ENCODE results near the gene ZNF385C. TPM values are rescaled to one million over a fixed set of nuclear protein-coding genes. Genes with fewer than 3 reads are reported as not detected.
A peak's percentile ranks its signal among the peaks of the same experiment; 100 is the strongest.
"Not testable (repeated sequence)": the region's sequence is repeated elsewhere in the genome, so short reads cannot be mapped to it uniquely, and the experiment has no call there.

ZNF385C gene
- total RNA-seq: 10 to 100 TPM; 17.9 to 26.6 TPM
- polyA plus RNA-seq (ENCODE audit: insufficient read depth, low read depth, low replicate concordance): 21.4 TPM
- long read RNA-seq, donor 1, partial matches to known transcripts: 6 of 7 reads
- long read RNA-seq, donor 1, other reads (novel, unspliced or antisense): 0 of 7 reads
- long read RNA-seq, donor 2, partial matches to known transcripts: 0 of 1 reads
- long read RNA-seq, donor 2, other reads (novel, unspliced or antisense): 0 of 1 reads

DNA sequence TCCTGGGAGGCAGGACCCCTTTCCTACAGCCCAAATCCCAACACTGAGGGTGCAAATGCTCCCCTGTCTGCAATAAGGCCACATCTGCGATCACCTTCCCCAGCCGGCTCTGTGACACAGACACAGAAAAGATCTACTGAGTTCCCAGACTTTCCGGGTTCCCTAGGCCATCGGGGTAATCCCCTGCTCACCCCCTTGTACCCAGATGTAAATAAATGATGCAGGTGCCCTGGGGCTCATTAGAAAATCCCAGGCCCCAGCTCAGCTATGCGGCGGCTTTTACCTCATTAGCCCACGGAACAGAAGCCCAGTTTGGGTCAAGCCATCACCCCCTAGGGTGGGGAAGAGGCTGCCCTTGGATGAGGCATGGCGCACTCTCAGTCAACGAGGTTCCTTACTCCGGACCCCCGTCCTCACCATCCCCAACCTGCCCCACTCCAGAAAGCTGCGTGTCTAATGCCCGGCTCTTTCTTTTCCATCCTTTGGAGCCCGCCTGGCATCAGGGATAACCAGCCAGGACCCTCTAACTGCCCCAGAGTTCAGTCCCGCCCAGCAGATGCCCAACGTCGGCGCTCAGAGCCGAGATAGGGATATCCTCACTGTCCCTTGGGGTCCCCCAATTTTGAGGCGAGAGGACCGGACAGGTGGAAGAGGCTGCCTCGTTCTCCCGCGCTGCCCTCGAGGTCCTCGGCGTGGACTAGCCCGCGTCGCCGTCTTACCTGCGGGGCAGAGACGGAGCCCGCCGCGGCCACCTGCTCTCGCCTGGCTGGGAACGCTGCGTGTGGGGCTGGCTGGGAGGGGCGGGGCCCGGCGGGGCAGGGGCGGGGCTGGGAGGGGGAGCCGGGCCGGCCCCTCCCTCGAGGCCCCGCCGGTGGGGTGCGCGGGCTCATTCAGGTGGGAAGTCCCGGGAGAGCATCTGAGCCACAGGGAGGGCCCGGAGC is at the start of gene ZNF385C:
Gene ZNF385C (minus strand): TSS at position 783 of the 941 bp plus-strand sequence. CDS start 35,417 bp downstream, outside the sequence.
- H3K27ac ChIP-seq: peak within 1 kb of the TSS in 1 of 2 donors; percentile 14
- no peak for DNase-seq
- 39 to 48% methylated on average over 22 to 37 of the region's 52 CpGs for WGBS, 2 donors
- no peaks in the 10 kb centered on the region for H3K9me3 ChIP-seq
- H3K4me3 ChIP-seq: peak within 1 kb of the TSS; percentile 39 to 44
- H3K4me1 ChIP-seq: peaks cover 26% of the 10 kb centered on the region
- H3K27me3 ChIP-seq: no peaks in the 10 kb centered on the region
- no peaks in the 10 kb centered on the region for H3K36me3 ChIP-seq (ENCODE audit: low read depth, missing control alignments)
- TF ChIP-seq POLR2A (IDR thresholded peaks at IDR 0.05) (no peak), CTCF (IDR thresholded peaks at IDR 0.05) (no peak)
- intact Hi-C loops (cut with DNase I; ENCODE audit: low total_unique reads): no loop called here

DNA sequence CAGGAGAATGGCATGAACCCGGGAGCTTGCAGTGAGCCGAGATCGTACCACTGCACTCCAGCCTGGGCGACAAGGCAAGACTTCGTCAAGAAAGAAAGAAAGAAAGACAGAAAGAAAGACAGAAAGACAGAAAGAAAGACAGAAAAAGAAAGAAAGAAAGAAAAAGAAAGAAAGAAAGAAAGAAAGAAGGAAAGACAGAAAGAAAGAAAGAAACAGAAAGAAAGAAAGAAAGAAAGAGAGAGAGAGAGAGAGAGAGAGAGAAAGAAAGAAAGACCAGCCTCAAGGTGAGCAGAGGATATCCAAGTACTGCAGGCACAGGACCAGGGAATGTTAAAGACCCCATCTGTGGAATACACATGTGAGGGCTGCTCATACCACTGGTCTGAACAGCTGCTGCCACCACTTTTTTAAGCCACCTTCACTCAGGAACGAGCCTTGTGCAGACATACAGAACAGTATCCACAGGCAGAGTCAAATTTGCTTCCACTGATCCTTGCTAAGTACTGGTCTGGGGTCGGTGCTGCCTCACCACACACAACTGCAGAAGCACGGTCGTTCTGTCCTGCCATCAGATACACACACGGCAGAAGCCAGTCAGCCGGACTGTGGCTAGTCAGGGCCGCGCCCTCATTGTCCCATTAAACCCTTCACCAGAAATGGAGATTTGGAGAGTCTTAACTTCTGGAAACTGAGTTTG is 48.8 kb upstream of the ZNF385C start:
- no peak overlapping the region for H3K4me3 ChIP-seq
- 82 to 87% methylated on average over 7 to 13 of the region's 13 CpGs for WGBS, 2 donors
- intact Hi-C loops (cut with DNase I; ENCODE audit: low total_unique reads): no loop called here
- peaks cover 6% of the 10 kb centered on the region for H3K4me1 ChIP-seq
- no peaks in the 10 kb centered on the region for H3K36me3 ChIP-seq (ENCODE audit: low read depth, missing control alignments)
- no peak for TF ChIP-seq CTCF (IDR thresholded peaks at IDR 0.05)
- no peak for TF ChIP-seq POLR2A (IDR thresholded peaks at IDR 0.05)
- no peak overlapping the region for H3K27ac ChIP-seq
- no peaks in the 10 kb centered on the region for H3K9me3 ChIP-seq
- DNase-seq: no peak
- no peaks in the 10 kb centered on the region for H3K27me3 ChIP-seq

- H3K27ac ChIP-seq; H3K27me3 ChIP-seq; H3K4me3 ChIP-seq; intact Hi-C loops (cut with DNase I; ENCODE audit: low total_unique reads); H3K36me3 ChIP-seq (ENCODE audit: low read depth, missing control alignments); DNase-seq; H3K9me3 ChIP-seq: not testable (repeated sequence)
- WGBS, 2 donors: 60 to 71% methylated on average over 4 of the region's 4 CpGs
- H3K4me1 ChIP-seq: peaks cover 12% of the 10 kb centered on the region
These were observed 44.9 kb upstream of the ZNF385C start for GRCh38 chr17:42143138-42143537.

DNA sequence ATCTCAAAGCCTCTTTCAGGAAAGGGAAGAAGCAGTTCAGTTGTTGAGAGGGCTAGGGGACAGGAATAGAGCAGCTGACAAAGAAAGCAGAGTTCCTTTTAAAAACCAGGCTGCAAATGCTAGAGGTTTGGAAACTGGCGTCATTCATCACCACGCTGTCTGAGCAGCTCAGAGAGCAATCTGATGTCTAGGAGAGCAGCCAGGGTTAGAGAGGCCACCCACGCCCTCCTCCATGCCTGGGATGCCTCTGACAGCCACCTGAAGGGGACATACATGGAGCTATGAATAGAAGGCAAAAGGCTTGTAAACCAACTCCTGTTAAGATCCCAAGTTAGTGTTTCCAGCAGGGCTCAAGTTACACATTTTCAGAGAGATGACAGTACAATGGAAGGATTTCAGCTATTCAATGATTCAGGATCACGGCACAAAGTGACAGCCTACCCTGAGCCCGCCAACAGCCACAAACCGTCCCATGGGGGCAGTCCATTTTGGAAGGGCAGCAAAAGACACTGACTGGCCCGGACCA is 44.2 kb upstream of the ZNF385C start:
- Histone ChIP-seq H3K36me3 (ENCODE audit: low read depth, missing control alignments) (no peaks in the 10 kb centered on the region), H3K4me3 (no peak overlapping the region), H3K27ac (no peak overlapping the region), H3K9me3 (no peaks in the 10 kb centered on the region), H3K27me3 (no peaks in the 10 kb centered on the region), H3K4me1 (peaks cover 16% of the 10 kb centered on the region)
- 76 to 82% methylated on average over 7 of the region's 7 CpGs for WGBS, 2 donors
- intact Hi-C loops (cut with DNase I; ENCODE audit: low total_unique reads): no loop called here
- TF ChIP-seq POLR2A (IDR thresholded peaks at IDR 0.05): no peak
- TF ChIP-seq CTCF (IDR thresholded peaks at IDR 0.05): no peak
- no peak for DNase-seq

GRCh38 chr17:42141382-42141781 is 43.1 kb upstream of the ZNF385C start:
- no peaks in the 10 kb centered on the region for H3K36me3 ChIP-seq (ENCODE audit: low read depth, missing control alignments)
- no peaks in the 10 kb centered on the region for H3K27me3 ChIP-seq
- no peaks in the 10 kb centered on the region for H3K9me3 ChIP-seq
- no peak for DNase-seq
- H3K27ac ChIP-seq: no peak overlapping the region
- H3K4me1 ChIP-seq: peaks cover 21% of the 10 kb centered on the region
- TF ChIP-seq POLR2A (IDR thresholded peaks at IDR 0.05) (no peak), CTCF (IDR thresholded peaks at IDR 0.05) (no peak)
- no peak overlapping the region for H3K4me3 ChIP-seq
- 75 to 85% methylated on average over 8 of the region's 8 CpGs for WGBS, 2 donors
- intact Hi-C loops (cut with DNase I; ENCODE audit: low total_unique reads): no loop called here

DNA sequence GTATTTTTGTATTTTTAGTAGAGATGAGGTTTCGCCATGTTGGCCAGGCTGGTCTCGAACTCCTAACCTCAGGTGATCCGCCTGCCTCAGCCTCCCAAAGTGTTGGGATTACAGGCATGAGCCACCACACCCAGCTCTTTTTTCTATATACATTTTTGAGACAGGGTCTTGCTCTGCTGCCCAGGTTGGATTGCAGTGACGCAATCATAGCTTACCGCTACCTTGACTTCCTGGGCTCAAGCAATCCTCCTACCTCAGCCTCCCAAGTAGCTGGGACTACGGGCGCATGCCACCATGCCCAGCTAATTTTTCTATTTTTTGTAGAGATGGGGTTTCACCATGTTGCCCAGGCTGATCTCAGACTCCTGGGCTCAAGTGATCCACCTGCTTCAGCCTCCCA is 42.4 kb upstream of the ZNF385C start:
- H3K27me3 ChIP-seq; H3K27ac ChIP-seq; H3K36me3 ChIP-seq (ENCODE audit: low read depth, missing control alignments); DNase-seq; H3K4me3 ChIP-seq; intact Hi-C loops (cut with DNase I; ENCODE audit: low total_unique reads); H3K9me3 ChIP-seq: not testable (repeated sequence)
- WGBS, 2 donors: 95 to 97% methylated on average over 7 of the region's 7 CpGs
- H3K4me1 ChIP-seq: peaks cover 28% of the 10 kb centered on the region

Data from testis (tissue), 5 donors.